NCI-H2029 (cell line): ENCODE measurements around the gene MAPK8.

Source experiments
- DNase-seq: peaks from one replicate; lab custom pipeline; 2025; lab: John Stamatoyannopoulos, UW

MAPK8 gene

DNA sequence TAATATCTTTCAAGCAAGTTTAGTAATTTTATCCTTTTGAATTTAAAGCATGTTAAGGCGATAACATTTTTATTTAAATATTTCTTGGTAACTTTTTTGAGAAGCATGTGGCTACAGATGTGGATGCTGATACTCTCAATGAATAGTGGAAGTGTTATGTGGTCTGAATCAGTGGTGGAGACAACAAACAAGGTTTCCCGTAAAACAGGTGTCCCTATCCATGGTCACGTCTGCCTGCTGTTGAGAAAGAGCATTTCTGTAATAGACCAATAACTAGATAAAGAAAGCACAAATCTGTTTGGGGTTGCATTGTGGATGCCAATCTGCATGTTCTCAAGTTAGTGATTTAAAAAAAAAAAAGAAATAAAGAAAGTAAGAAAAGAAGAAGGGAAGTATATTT, 13.9 kb upstream of the MAPK8 start:
- DNase-seq = no peak

- DNase-seq = no peak
Observed at GRCh38 chr10:48294431-48294830, 12.0 kb upstream of the MAPK8 start.

DNA sequence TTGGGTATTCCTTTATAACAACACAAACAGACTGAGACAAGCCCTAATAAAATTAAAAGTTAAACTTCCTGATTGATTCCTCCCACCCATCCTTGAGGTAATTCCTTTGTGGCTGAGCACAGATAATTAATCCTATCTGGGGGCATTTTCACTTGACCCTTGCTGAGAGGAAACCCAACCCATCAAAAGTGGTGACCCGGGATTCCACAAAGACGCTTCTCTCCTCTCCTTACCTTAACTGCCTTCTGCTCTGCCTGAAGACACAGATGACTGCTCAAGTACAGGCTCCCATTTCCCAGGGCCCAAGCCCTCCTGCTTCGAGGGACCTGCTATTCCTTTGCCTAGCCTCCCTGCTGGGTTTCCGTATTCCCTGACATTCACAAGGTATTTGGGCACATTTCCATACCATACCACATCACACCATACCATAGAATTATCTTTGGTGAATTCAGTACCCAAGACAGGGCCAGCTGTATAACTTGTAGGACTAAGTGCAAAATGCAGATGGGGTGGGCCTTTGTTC, 9.8 kb upstream of the MAPK8 start:
- no peak for DNase-seq

GRCh38 chr10:48299066-48299465, 7.4 kb upstream of the MAPK8 start:
- DNase-seq = no peak

DNA sequence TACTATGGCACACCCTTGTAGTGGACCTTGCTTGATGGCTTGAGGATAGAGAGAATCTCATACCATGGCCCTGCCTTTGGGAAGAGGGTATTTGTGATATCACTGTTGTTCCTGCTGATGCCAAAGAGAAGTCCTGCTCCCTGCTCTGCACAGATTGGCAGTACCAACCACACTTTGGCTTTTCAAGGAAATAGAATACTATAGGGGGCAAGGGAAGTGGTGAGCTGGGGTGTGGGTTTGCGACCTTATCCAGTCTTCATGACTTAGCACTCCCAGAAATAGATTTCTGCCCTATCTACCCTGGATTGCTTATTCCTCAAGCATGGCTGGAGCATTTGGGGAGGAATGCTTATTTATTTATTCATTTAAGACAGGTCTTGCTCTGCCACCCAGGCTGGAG, 6.8 kb upstream of the MAPK8 start:
- DNase-seq = no peak

DNA sequence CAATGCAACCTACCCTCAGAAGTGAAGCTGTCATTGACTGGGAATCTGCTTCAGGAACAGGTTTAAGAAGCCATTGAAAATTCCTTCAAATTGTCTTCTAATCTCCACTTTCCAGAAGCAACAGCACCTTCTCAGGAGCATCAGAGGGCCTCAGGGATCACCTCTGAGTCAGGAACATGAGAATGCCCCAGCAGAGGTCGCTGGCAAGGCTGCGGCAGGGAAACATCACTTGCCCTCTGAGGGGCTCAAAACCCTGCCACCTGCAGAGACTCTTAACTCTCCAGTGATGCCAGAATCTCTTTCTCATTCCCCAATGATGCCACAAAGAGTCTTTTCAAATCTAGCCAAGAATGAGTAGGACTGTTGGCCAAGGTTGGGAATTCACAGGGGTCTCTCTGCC, 5.9 kb upstream of the MAPK8 start:
- no peak for DNase-seq

- no peak for DNase-seq
Observed at GRCh38 chr10:48302515-48303476, 3.7 kb upstream of the MAPK8 start.

- no peak for DNase-seq
Observed at GRCh38 chr10:48305905-48306264, 592 bp upstream of the MAPK8 start.

DNA sequence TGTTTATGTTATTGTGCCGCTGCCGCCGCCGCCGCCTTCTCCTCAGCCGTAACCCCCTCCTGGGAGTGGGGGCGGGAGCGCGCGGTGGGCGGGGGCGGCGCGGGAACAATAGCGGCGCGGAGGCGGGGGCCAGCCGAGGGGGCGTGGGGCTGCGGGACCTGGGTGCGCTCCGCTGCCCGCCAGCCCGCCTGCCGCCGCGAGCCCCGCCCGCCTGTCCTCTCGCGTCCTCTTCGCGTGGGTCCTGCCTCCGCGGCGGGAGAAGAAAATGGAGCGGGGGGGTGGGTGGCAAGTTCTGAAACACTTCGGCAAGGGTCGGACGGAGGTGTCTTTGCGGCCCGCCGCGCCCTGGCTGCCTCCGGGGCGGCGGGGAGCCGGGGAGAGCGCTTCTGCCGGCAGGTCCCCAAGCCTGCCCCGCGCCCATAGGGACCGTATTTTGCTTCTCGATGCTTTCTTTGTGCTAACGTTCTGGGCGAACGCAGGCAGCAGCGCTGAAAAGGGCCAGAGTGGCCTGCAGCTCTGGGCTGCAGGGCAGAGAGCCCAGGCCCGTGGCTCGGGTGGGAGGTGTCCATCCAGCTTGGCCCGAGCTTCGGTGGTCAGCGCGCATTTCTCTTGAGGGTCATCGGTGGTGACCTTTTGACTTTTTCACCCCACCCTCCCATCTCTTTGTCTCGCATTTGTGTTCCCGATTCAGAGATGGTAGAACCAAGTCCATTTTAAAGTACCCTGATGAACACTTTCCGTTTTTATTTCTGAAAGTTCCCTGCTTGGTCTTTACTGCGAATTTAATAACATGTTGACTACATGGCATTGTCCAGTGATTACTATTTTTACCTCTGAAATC, 613 bp downstream of the MAPK8 start:
- no peak for DNase-seq

GRCh38 chr10:48307711-48308018, 1.2 kb downstream of the MAPK8 start:
- DNase-seq = no peak

DNA sequence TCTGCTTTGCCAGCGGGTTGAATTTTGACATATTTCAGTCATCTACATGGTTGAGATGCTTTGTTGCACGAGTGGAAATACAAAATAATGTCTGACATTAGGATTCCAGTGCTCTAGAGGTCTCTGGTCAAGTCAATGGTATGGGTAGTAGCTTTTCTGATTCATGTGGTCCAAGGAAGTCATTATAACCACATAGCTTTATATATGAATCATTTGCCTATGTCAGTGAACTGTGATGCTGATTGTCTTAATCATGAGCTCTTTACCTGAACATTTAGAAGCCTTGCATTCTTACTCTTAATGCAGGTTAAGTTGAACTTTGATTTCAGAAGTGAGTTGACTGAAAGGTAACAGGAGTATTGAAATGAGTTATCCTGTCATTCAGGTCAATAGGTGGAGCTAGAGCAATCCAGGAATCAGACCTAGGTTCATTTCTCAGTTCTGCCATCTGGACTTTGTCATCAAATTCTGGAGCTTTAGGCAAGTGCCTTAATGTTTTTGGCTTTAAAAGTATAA, 3.3 kb downstream of the MAPK8 start:
- DNase-seq = no peak

DNA sequence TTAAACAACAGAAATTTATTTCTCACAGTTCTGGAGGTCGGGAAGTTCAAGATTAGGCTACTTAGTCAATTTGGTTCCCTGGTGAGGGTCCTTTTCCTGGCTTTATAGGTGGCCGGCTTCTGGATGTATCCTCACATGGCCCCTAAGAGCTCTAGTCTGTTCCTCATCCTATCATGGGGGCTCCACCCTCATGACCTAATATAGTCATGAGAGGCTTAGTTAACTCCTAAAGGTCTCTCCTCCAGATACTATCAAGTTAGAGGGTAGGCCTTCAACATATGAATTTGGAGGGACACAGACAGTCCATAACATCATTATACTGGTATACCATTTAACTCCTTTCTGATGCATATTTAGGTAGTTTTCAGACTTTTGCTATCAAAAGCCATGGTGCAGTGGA, 7.6 kb downstream of the MAPK8 start:
- DNase-seq = no peak

GRCh38 chr10:48316236-48316635, 9.8 kb downstream of the MAPK8 start:
- DNase-seq = no peak

DNA sequence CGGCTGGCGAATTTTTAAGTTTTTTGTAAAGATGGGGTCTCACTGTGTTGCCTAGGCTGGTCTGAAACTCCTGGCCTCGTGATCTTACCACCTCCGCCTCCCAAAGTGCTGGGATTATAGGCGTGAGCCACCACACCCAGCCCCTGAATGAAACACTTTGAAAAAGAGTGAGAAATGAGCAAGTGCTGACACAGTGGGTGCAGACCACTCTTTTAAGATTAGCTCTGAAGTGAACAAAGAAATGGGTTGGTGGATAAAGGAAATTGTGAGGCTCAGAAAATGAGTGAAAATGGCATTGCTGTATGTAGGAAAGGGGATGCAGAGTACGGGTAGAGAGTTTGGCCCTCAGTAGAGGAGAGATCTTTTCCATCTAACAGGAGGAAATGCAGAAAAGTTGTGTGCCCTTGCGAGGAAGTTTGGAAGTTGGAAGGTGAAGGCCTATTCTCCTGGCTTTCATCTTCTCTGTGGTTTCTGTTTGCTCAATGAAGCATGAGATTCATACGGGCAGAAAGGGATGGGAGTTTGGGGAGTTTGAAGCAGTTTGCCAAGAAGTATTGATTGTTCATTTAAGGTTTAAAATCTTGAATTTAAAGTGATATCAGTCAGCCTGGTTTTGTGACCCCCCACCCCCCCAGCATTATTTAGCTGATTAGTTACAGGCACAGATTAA, 11.0 kb downstream of the MAPK8 start:
- no peak for DNase-seq

DNA sequence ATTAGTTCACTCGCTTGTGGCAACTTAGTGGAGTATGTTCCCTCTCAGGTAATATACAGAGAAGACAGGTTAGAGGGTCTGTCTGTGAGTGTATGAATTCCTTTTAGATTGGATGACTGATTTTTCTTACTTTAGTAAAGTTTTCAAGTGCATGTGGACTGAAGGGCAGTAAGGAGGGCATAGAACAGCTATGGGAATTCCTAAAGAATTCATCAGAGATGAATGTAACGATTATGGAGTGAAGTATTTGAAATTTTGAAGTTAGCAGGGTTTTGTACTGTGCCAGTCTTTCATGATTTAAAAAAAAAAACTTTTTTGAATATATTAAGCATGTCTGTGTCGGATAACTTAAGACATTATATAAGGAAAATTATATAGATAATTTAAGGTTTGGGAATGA, 15.5 kb downstream of the MAPK8 start:
- no peak for DNase-seq

DNA sequence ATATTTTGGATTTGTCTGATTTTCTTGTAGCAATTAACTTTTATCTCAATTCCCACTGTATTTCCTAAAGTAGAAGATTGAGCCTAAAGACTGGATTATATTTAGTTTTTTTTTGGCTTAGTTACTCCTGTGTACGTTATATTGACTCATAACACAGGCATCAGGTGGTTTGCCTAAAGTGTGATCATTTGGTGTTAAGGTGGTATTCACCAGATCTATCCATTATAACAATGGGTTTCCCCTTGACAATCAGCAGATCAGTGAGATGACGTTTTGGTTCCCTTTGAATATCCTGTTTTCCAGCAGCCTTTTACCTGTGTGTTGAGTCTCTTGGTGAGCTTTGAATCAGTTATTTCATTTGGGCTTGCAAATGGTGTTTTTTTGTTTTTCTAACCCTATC, 18.1 kb downstream of the MAPK8 start:
- no peak for DNase-seq

- DNase-seq = no peak
Observed at GRCh38 chr10:48330269-48330668, 23.8 kb downstream of the MAPK8 start.

- no peak for DNase-seq
Observed at GRCh38 chr10:48331436-48331835, 25.0 kb downstream of the MAPK8 start.

DNA sequence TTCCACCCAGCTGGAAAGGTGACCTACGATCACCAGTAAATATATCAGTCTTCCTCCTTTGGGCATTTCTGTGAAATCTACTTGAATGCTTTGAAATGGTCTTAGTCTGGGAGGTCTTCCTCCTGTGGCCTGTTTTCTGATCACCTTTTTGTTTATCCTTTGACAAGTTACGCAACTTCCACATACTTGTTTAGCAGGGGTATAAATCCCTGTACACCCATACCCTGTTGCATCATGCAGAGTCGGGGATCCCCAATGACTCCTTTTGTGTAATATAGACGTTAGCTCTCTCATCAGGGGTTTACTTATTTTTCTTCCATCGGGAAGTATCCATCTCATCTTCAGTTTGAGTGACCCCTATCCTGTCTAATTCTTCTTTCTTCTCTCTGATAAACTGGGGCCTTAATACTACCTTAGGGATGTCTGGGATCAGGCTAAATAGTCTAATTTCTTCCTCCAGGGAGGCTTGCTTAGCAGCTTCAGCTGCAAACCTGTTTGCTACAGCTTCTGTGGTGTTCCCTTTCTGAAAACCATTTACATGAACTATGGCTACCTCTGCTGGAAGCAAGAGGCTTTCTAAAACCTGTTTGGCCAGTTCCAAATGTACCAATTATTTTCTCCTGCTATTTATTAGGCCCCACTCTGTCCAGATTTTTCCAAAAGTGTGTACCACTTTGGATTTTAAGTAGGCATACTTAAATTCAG, 25.8 kb downstream of the MAPK8 start:
- no peak for DNase-seq

DNA sequence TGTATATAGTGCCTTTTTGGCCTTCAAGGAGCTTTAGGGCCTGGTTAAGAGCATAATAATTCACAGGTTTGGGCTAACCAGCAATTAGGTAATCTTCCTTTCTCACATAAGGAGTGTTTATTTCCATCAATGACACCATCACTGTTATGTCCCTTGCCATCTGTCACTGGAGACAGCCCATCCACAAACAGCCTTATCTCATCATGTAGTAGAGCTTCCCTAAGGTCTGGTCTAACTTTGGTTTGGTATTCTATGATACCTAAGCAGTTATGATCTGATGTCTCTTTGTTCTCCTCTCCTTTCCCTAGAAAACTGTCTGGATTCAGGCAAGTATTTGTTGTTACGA, 26.4 kb downstream of the MAPK8 start:
- no peak for DNase-seq

- DNase-seq = no peak
Observed at GRCh38 chr10:48333856-48334255, 27.4 kb downstream of the MAPK8 start.

DNA sequence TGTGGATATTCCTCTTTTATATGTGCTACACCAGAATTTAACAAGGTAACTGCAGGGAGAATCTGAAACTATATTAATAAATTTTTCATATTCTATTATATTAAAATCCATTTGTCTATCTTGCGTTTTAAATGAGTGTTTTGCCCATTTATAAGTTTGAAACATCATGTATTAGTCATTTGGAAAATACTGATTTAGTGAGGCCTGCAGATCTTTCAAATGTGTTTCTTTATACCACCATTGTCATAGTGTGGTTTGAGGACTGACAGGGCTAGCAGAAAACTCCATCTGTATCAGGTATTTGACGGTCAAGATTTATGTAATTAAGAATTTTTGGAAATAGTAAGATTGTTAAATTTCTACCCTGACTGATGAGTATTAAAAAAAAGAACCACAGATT, 29.3 kb downstream of the MAPK8 start:
- DNase-seq = no peak
